Mesenchymal stem cell (in vitro differentiated cells and primary cell): ENCODE measurements around the gene CASKIN1.

Experiments
- DNase-seq: peaks from one replicate; pipeline ENCODE4 v3.0.0-alpha.2; 2013
- H2AFZ ChIP-seq: one replicate; pipeline ENCODE4 v1.6.1; 2013; ENCODE audit warnings: low read depth, mild to moderate bottlenecking, control low read depth, inconsistent platforms, low read length, moderate library complexity
- H2AK5ac ChIP-seq: 2 replicates; pipeline ENCODE4 v1.6.1; 2013; ENCODE audit warnings: low read length, moderate library complexity, mild to moderate bottlenecking, inconsistent platforms; ENCODE audit not compliant: severe bottlenecking
- H2BK120ac ChIP-seq: one replicate; pipeline ENCODE4 v1.6.1; 2013; ENCODE audit warnings: low read depth, mild to moderate bottlenecking, inconsistent platforms, low read length, moderate library complexity
- H2BK12ac ChIP-seq, 2 experiments: one replicate each; pipeline ENCODE4 v1.6.1; 2013; ENCODE audit warnings: inconsistent platforms in 2 of 2, low read length in 2 of 2, mild to moderate bottlenecking in 2 of 2, moderate library complexity in 2 of 2, control low read depth in 1 of 2
- H2BK15ac ChIP-seq: one replicate; pipeline ENCODE4 v1.6.1; 2013; ENCODE audit warnings: mild to moderate bottlenecking, low read depth, inconsistent platforms; ENCODE audit not compliant: poor library complexity, severe bottlenecking
- H2BK5ac ChIP-seq: 2 replicates; pipeline ENCODE4 v1.6.1; 2013; ENCODE audit warnings: low read depth, mild to moderate bottlenecking, low read length, control low read depth, inconsistent platforms; ENCODE audit not compliant: poor library complexity, severe bottlenecking
- H3K14ac ChIP-seq, 2 experiments: one replicate each; pipeline ENCODE4 v1.6.1; 2013; ENCODE audit warnings: inconsistent platforms in 2 of 2, low read length in 2 of 2, control low read depth in 1 of 2, mild to moderate bottlenecking in 1 of 2, moderate library complexity in 1 of 2
- H3K18ac ChIP-seq, 2 experiments: one replicate each; pipeline ENCODE4 v1.6.1; 2013; ENCODE audit warnings: inconsistent platforms in 2 of 2, low read length in 2 of 2, control low read depth in 1 of 2, low read depth in 1 of 2, mild to moderate bottlenecking in 1 of 2
- H3K23ac ChIP-seq, 2 experiments: one replicate each; pipeline ENCODE4 v1.6.1; 2013; ENCODE audit warnings: inconsistent platforms in 2 of 2, low read length in 2 of 2, mild to moderate bottlenecking in 2 of 2, moderate library complexity in 2 of 2, control low read depth in 1 of 2
- H3K27ac ChIP-seq: 2 replicates; pipeline ENCODE4 v1.5.1; 2013; ENCODE audit warnings: mild to moderate bottlenecking, moderate library complexity, low read length, control low read depth, inconsistent platforms; ENCODE audit not compliant: poor library complexity, severe bottlenecking
- H3K27me3 ChIP-seq, 2 experiments: 2 replicates each; pipeline versions ENCODE4 v1.6.1 to v1.7.0; 2013; ENCODE audit warnings: low read length in 2 of 2, mild to moderate bottlenecking in 2 of 2, moderate library complexity in 2 of 2, control low read depth in 1 of 2, inconsistent platforms in 1 of 2; ENCODE audit not compliant: control insufficient read depth in 1 of 2, insufficient read depth in 1 of 2
- H3K36me3 ChIP-seq, 2 experiments: 2 replicates each; pipeline versions ENCODE4 v1.6.1 to v1.7.0; 2013; ENCODE audit warnings: low read length in 2 of 2, control low read depth in 1 of 2, inconsistent platforms in 1 of 2, low read depth in 1 of 2, mild to moderate bottlenecking in 1 of 2; ENCODE audit not compliant: insufficient read depth in 2 of 2, control insufficient read depth in 1 of 2
- H3K4ac ChIP-seq, 2 experiments: one replicate each; pipeline ENCODE4 v1.6.1; 2013; ENCODE audit warnings: inconsistent platforms in 2 of 2, low read length in 2 of 2, mild to moderate bottlenecking in 2 of 2, moderate library complexity in 2 of 2, control low read depth in 1 of 2, low read depth in 1 of 2
- H3K4me1 ChIP-seq: 2 replicates; pipeline ENCODE4 v1.6.1; 2013; ENCODE audit warnings: low read depth, low read length, control low read depth; ENCODE audit not compliant: control insufficient read depth, insufficient read depth
- H3K4me2 ChIP-seq: 2 replicates; pipeline ENCODE4 v1.6.1; 2013; ENCODE audit warnings: low read length, mild to moderate bottlenecking, inconsistent platforms; ENCODE audit not compliant: poor library complexity, severe bottlenecking
- H3K4me3 ChIP-seq, 2 experiments: 2 replicates each; pipeline versions ENCODE4 v1.5.1 to v1.7.0; 2013; ENCODE audit warnings: low read length in 2 of 2, mild to moderate bottlenecking in 2 of 2, control low read depth in 1 of 2, low read depth in 1 of 2; ENCODE audit not compliant: insufficient read depth in 1 of 2
- H3K79me1 ChIP-seq: replicated peaks from 2 replicates; pipeline ENCODE4 v1.6.1; 2013; ENCODE audit warnings: mild to moderate bottlenecking, control low read depth, low read length, inconsistent platforms; ENCODE audit not compliant: poor library complexity, severe bottlenecking
- H3K9ac ChIP-seq: 2 replicates; pipeline ENCODE4 v1.7.0; 2013; ENCODE audit warnings: mild to moderate bottlenecking, low read length, moderate library complexity
- H3K9me3 ChIP-seq: 2 replicates; pipeline ENCODE4 v1.7.0; 2013; ENCODE audit warnings: mild to moderate bottlenecking, low read length; ENCODE audit not compliant: control insufficient read depth
- H4K8ac ChIP-seq: one replicate; pipeline ENCODE4 v1.6.1; 2013; ENCODE audit warnings: inconsistent platforms, mild to moderate bottlenecking, low read length, moderate library complexity
- H4K91ac ChIP-seq: one replicate; pipeline ENCODE4 v1.6.1; 2013; ENCODE audit warnings: mild to moderate bottlenecking, low read length, inconsistent platforms
- WGBS: methylation state at CpG from one replicate; pipeline ENCODE4 v1.1.7; 2013; ENCODE audit warnings: mixed read lengths; 5-methylcytosine and 5-hydroxymethylcytosine counted together

Gene CASKIN1

GRCh38 chr16:2236337-2237101, 40.1 kb upstream of the CASKIN1 start, which contains the start of gene DNASE1L2:
Gene DNASE1L2, plus strand, starts transcription at chr16:2236444. Its CDS starts 373 bp downstream, at chr16:2236817.
- Histone ChIP-seq H2BK120ac (peak within 1 kb of the TSS; percentile 9), H2AFZ (no peak within 1 kb of the TSS), H4K91ac (peak within 1 kb of the TSS; percentile 35), H2BK12ac (peak within 1 kb of the TSS in 1 of 2 experiments; percentile 11), H3K27me3 (peaks cover 3 to 18% of the 10 kb centered on the region in 2 experiments), H3K4ac (no peak within 1 kb of the TSS), H3K9me3 (no peaks in the 10 kb centered on the region), H3K27ac (no peak within 1 kb of the TSS), H2BK5ac (no peak within 1 kb of the TSS), H4K8ac (peak within 1 kb of the TSS; percentile 38), H3K4me1 (peaks cover 20% of the 10 kb centered on the region), H3K79me1 (peaks cover 10% of the 10 kb centered on the region), H3K18ac (no peak within 1 kb of the TSS), H3K14ac (peak within 1 kb of the TSS in 1 of 2 experiments; percentile 1), H3K9ac (peak within 1 kb of the TSS; percentile 43), H3K36me3 (peaks cover 46 to 81% of the 10 kb centered on the region in 2 experiments), H3K4me2 (peak within 1 kb of the TSS; percentile 37), H2BK15ac (peak within 1 kb of the TSS; percentile 52), H3K4me3 (peak within 1 kb of the TSS; percentile 35 to 67), H3K23ac (peak within 1 kb of the TSS; percentile 30 to 40), H2AK5ac (no peak within 1 kb of the TSS)
- peak; percentile 41 for DNase-seq
- WGBS = 9% methylated on average over 64 of the region's 64 CpGs

- Histone ChIP-seq H3K4me1 (peaks cover 23% of the 10 kb centered on the region), H3K36me3 (peaks cover 53 to 88% of the 10 kb centered on the region in 2 experiments), H3K27ac (no peak overlapping the region), H4K8ac (no peak overlapping the region), H3K14ac (no peak overlapping the region), H2BK5ac (no peak overlapping the region), H2BK15ac (no peak overlapping the region), H3K4ac (no peak overlapping the region), H3K18ac (no peak overlapping the region), H3K9ac (no peak overlapping the region), H4K91ac (no peak overlapping the region), H3K79me1 (peaks cover 10% of the 10 kb centered on the region), H2AK5ac (no peak overlapping the region), H3K4me2 (no peak overlapping the region), H3K27me3 (peaks cover 3 to 18% of the 10 kb centered on the region in 2 experiments), H3K23ac (no peak overlapping the region), H2BK120ac (no peak overlapping the region), H2AFZ (no peak overlapping the region), H3K4me3 (no peak overlapping the region), H2BK12ac (no peak overlapping the region), H3K9me3 (no peaks in the 10 kb centered on the region)
- DNase-seq = no peak
- WGBS = 82% methylated on average over 19 of the region's 19 CpGs
Observed at GRCh38 chr16:2235695-2236336, 39.4 kb upstream of the CASKIN1 start.

GRCh38 chr16:2235234-2235651, 38.8 kb upstream of the CASKIN1 start:
- no peak overlapping the region for H2BK120ac ChIP-seq
- H2BK5ac ChIP-seq = no peak overlapping the region
- H2AK5ac ChIP-seq = no peak overlapping the region
- no peak overlapping the region for H3K14ac ChIP-seq
- H3K4ac ChIP-seq = no peak overlapping the region
- H3K9me3 ChIP-seq = no peaks in the 10 kb centered on the region
- no peak overlapping the region for H3K18ac ChIP-seq
- peaks cover 26% of the 10 kb centered on the region for H3K4me1 ChIP-seq
- no peak overlapping the region for H3K4me3 ChIP-seq
- H3K36me3 ChIP-seq = peaks cover 56 to 94% of the 10 kb centered on the region in 2 experiments
- H4K8ac ChIP-seq = no peak overlapping the region
- H3K4me2 ChIP-seq = no peak overlapping the region
- H3K9ac ChIP-seq = no peak overlapping the region
- no peak overlapping the region for H4K91ac ChIP-seq
- H2AFZ ChIP-seq = no peak overlapping the region
- peaks cover 11% of the 10 kb centered on the region for H3K79me1 ChIP-seq
- H2BK12ac ChIP-seq = no peak overlapping the region
- WGBS = 97% methylated on average over 28 of the region's 28 CpGs
- no peak for DNase-seq
- no peak overlapping the region for H2BK15ac ChIP-seq
- H3K23ac ChIP-seq = no peak overlapping the region
- H3K27me3 ChIP-seq = peaks cover 3 to 18% of the 10 kb centered on the region in 2 experiments
- H3K27ac ChIP-seq = no peak overlapping the region

- peaks cover 27% of the 10 kb centered on the region for H3K4me1 ChIP-seq
Observed at GRCh38 chr16:2234813-2235170, 38.4 kb upstream of the CASKIN1 start.

More at GRCh38 chr16:2234813-2235170, 38.4 kb upstream of the CASKIN1 start:
- Histone ChIP-seq H2AK5ac (no peak overlapping the region), H3K27me3 (peaks cover 3 to 18% of the 10 kb centered on the region in 2 experiments), H3K4me2 (no peak overlapping the region), H3K27ac (no peak overlapping the region), H3K23ac (no peak overlapping the region), H2AFZ (no peak overlapping the region), H3K4ac (no peak overlapping the region), H4K91ac (no peak overlapping the region), H2BK5ac (no peak overlapping the region), H3K36me3 (peaks cover 59 to 96% of the 10 kb centered on the region in 2 experiments), H3K18ac (no peak overlapping the region), H2BK12ac (no peak overlapping the region), H2BK120ac (no peak overlapping the region), H4K8ac (no peak overlapping the region), H3K14ac (no peak overlapping the region), H3K4me3 (no peak overlapping the region), H3K9me3 (no peaks in the 10 kb centered on the region), H3K9ac (no peak overlapping the region), H2BK15ac (no peak overlapping the region), H3K79me1 (peaks cover 15% of the 10 kb centered on the region)
- no peak for DNase-seq
- WGBS = 93% methylated on average over 16 of the region's 18 CpGs
